K562 (cell line): ENCODE data around the gene PHYKPL. TPM values are rescaled to one million over a fixed set of nuclear protein-coding genes. Genes with fewer than 3 reads are reported as not detected.

Source experiments
- ELF1 ChIP-seq: fragments of 200-800 bp; sonication (Bioruptor generic); IDR thresholded peaks from 2 replicates; pipeline ENCODE4 v1.6.1; 2016; ENCODE audit warnings: missing genetic modification characterization, missing compliant biosample characterization
- NFIC ChIP-seq: fragments of 450-650 bp; IDR thresholded peaks from 2 replicates; pipeline ENCODE4 v1.6.1; 2017; ENCODE audit warnings: mild to moderate bottlenecking, inconsistent platforms
- RBBP5 ChIP-seq: fragments of 200-600 bp; sonication (generic); IDR thresholded peaks from 2 replicates; pipeline ENCODE4 v1.6.1; 2012; ENCODE audit warnings: borderline replicate concordance, mild to moderate bottlenecking, low read length, control low read depth, inconsistent platforms; ENCODE audit not compliant: insufficient read depth, poor library complexity, severe bottlenecking
- TBP ChIP-seq: optimal IDR thresholded peaks from 2 replicates; pipeline ENCODE3; 2011; ENCODE audit warnings: low read depth, low read length, improper control_type of control experiment
- ZNF165 ChIP-seq: fragments of 250-450 bp; sonication (Bioruptor Pico); IDR thresholded peaks from 2 replicates; pipeline ENCODE4 v1.4.0; 2020; ENCODE audit warnings: borderline replicate concordance
- ZNF766 ChIP-seq: fragments of 200-800 bp; sonication (Bioruptor generic); conservative IDR thresholded peaks from 2 replicates; pipeline ENCODE4 v1.6.1; 2016; ENCODE audit warnings: missing genetic modification characterization, missing compliant biosample characterization
- ZSCAN32 ChIP-seq: fragments of 450-650 bp; formaldehyde crosslinking; IDR thresholded peaks from 2 replicates; pipeline ENCODE4 v1.4.0; 2020; ENCODE audit warnings: mild to moderate bottlenecking, moderate library complexity
- polyA plus RNA-seq, 8 experiments: library from polyadenylated mRNA; depleted of rRNA in 4 of 8; stranded (reverse) in 5 of 8; unstranded in 3 of 8; fragments of >200 nt; fragmentation: Nextera tagmentation in 2 of 8; fragmentation: Illumina TruSeq in 1 of 8; extraction: Ambion mirVana in 2 of 8; extraction: Trizol in 1 of 8; gene quantifications; 2 replicates each; pipeline versions ENCODE4 v1.2.1 to v1.2.3, GENCODE V29; 2011 to 2014; ENCODE audit warnings: inconsistent platforms in 1 of 8, missing spikeins in 1 of 8
- total RNA-seq, 7 experiments: library from RNA; depleted of rRNA in 6 of 7; stranded (reverse); fragments of >200 nt in 6 of 7; fragmentation: Illumina TruSeq in 2 of 7; extraction: Trizol in 2 of 7; gene quantifications; 2 replicates each; pipeline versions ENCODE4 v1.2.1 to v1.2.3, GENCODE V29; 2011 to 2021; ENCODE audit warnings: low replicate concordance in 1 of 7
- TF ChIP-seq, protein P1 (sequence below): sonication (generic); formaldehyde crosslinking; IDR thresholded peaks from 2 replicates; pipeline ENCODE4 v1.8.0; 2023; ENCODE audit warnings: missing genetic modification reagents, mild to moderate bottlenecking, borderline replicate concordance
- TF ChIP-seq, protein P2 (sequence below): fragments of 250-450 bp; sonication (Bioruptor Pico); IDR thresholded peaks from 2 replicates; pipeline ENCODE4 v1.4.0; 2020; ENCODE audit warnings: mild to moderate bottlenecking
- TF ChIP-seq, protein P3 (sequence below): sonication (generic); formaldehyde crosslinking; IDR thresholded peaks from 2 replicates; pipeline ENCODE4 v1.8.1; 2023; ENCODE audit warnings: mild to moderate bottlenecking, missing genetic modification reagents
- TF ChIP-seq, protein P4 (sequence below): fragments of 450-650 bp; IDR thresholded peaks from 2 replicates; pipeline ENCODE4 v1.6.1; 2017; ENCODE audit warnings: antibody characterized with exemption, mild to moderate bottlenecking

PHYKPL gene
- total and polyA plus RNA-seq, 9 of the 15 experiments (the other 6 are each of a cell fraction or from before 2014, with no cell fraction given): 4.7 to 34.7 (median 18.6) TPM

DNA sequence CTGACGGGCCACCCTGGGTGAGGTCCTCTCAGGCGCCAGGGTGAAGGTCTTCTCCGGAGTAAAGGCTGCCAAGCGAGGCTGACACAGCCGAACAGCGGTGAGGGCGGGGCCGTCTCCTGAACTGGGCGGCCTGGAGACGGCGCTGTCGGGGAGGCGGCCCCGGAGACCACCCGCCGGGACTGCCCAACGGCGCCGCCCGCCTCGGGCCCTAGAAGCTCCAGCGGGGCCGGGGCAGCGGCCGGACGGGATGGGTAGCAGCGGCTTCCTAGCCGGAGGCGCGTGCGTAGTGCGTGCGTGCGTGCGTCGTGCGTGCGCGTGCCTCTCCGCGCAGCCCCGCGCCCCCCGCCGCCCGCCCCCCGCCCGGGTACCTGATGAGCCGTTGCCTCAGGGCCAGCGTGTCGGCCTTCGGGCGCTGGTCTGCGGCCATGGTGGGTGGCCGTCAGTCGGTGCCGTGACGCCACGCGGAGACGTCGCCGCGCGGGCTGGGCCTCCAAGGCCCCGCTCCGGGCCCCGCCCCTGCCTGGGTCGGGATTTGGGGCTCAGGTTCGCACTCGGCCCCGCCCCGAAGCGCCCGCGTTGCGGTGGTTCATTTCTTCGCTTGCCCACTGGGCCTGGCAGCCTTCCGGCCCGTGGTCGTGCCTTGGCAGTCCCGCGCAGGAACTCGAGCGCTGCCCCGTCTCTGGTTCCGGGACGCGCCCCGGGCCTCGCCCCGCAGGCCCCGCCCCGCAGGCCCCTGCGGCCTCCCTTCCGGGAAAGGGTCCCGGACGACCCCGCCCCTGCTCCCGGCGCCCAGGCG is at the start of gene PHYKPL (continued):
- TF ChIP-seq, protein P1, sequence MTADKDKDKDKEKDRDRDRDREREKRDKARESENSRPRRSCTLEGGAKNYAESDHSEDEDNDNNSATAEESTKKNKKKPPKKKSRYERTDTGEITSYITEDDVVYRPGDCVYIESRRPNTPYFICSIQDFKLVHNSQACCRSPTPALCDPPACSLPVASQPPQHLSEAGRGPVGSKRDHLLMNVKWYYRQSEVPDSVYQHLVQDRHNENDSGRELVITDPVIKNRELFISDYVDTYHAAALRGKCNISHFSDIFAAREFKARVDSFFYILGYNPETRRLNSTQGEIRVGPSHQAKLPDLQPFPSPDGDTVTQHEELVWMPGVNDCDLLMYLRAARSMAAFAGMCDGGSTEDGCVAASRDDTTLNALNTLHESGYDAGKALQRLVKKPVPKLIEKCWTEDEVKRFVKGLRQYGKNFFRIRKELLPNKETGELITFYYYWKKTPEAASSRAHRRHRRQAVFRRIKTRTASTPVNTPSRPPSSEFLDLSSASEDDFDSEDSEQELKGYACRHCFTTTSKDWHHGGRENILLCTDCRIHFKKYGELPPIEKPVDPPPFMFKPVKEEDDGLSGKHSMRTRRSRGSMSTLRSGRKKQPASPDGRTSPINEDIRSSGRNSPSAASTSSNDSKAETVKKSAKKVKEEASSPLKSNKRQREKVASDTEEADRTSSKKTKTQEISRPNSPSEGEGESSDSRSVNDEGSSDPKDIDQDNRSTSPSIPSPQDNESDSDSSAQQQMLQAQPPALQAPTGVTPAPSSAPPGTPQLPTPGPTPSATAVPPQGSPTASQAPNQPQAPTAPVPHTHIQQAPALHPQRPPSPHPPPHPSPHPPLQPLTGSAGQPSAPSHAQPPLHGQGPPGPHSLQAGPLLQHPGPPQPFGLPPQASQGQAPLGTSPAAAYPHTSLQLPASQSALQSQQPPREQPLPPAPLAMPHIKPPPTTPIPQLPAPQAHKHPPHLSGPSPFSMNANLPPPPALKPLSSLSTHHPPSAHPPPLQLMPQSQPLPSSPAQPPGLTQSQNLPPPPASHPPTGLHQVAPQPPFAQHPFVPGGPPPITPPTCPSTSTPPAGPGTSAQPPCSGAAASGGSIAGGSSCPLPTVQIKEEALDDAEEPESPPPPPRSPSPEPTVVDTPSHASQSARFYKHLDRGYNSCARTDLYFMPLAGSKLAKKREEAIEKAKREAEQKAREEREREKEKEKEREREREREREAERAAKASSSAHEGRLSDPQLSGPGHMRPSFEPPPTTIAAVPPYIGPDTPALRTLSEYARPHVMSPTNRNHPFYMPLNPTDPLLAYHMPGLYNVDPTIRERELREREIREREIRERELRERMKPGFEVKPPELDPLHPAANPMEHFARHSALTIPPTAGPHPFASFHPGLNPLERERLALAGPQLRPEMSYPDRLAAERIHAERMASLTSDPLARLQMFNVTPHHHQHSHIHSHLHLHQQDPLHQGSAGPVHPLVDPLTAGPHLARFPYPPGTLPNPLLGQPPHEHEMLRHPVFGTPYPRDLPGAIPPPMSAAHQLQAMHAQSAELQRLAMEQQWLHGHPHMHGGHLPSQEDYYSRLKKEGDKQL: 0 out of 2 replicates have a peak, but pooled peaks have one; percentile 75
- TF ChIP-seq NFIC (0 out of 2 replicates have a peak, but pooled peaks have one; percentile 43), ZNF165 (CRISPR knock-in tag) (no peak), ZSCAN32 (CRISPR knock-in tag) (no peak), RBBP5 (peak; percentile 71), TBP (peak; percentile 42), ELF1 (peak; percentile 86), ZNF766 (CRISPR knock-in tag) (peak; percentile 46)
- TF ChIP-seq, protein P2, sequence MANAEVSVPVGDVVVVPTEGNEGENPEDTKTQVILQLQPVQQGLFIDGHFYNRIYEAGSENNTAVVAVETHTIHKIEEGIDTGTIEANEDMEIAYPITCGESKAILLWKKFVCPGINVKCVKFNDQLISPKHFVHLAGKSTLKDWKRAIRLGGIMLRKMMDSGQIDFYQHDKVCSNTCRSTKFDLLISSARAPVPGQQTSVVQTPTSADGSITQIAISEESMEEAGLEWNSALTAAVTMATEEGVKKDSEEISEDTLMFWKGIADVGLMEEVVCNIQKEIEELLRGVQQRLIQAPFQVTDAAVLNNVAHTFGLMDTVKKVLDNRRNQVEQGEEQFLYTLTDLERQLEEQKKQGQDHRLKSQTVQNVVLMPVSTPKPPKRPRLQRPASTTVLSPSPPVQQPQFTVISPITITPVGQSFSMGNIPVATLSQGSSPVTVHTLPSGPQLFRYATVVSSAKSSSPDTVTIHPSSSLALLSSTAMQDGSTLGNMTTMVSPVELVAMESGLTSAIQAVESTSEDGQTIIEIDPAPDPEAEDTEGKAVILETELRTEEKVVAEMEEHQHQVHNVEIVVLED: peak; percentile 95
- TF ChIP-seq, protein P3, sequence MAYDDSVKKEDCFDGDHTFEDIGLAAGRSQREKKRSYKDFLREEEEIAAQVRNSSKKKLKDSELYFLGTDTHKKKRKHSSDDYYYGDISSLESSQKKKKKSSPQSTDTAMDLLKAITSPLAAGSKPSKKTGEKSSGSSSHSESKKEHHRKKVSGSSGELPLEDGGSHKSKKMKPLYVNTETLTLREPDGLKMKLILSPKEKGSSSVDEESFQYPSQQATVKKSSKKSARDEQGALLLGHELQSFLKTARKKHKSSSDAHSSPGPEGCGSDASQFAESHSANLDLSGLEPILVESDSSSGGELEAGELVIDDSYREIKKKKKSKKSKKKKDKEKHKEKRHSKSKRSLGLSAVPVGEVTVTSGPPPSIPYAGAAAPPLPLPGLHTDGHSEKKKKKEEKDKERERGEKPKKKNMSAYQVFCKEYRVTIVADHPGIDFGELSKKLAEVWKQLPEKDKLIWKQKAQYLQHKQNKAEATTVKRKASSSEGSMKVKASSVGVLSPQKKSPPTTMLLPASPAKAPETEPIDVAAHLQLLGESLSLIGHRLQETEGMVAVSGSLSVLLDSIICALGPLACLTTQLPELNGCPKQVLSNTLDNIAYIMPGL (CRISPR knock-in tag): peak; percentile 92
- TF ChIP-seq, protein P4, sequence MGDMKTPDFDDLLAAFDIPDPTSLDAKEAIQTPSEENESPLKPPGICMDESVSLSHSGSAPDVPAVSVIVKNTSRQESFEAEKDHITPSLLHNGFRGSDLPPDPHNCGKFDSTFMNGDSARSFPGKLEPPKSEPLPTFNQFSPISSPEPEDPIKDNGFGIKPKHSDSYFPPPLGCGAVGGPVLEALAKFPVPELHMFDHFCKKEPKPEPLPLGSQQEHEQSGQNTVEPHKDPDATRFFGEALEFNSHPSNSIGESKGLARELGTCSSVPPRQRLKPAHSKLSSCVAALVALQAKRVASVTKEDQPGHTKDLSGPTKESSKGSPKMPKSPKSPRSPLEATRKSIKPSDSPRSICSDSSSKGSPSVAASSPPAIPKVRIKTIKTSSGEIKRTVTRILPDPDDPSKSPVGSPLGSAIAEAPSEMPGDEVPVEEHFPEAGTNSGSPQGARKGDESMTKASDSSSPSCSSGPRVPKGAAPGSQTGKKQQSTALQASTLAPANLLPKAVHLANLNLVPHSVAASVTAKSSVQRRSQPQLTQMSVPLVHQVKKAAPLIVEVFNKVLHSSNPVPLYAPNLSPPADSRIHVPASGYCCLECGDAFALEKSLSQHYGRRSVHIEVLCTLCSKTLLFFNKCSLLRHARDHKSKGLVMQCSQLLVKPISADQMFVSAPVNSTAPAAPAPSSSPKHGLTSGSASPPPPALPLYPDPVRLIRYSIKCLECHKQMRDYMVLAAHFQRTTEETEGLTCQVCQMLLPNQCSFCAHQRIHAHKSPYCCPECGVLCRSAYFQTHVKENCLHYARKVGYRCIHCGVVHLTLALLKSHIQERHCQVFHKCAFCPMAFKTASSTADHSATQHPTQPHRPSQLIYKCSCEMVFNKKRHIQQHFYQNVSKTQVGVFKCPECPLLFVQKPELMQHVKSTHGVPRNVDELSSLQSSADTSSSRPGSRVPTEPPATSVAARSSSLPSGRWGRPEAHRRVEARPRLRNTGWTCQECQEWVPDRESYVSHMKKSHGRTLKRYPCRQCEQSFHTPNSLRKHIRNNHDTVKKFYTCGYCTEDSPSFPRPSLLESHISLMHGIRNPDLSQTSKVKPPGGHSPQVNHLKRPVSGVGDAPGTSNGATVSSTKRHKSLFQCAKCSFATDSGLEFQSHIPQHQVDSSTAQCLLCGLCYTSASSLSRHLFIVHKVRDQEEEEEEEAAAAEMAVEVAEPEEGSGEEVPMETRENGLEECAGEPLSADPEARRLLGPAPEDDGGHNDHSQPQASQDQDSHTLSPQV: peak; percentile 28; the same call in 1 of the 2 replicates
